Activated CD4-positive, alpha-beta memory T cell treated with anti-CD3 and anti-CD28 coated beads for 36 hours (primary cell): ENCODE data around the gene CCDC68. TPM values are rescaled to one million over a fixed set of nuclear protein-coding genes. Genes with fewer than 3 reads are reported as not detected.

Experiments
- CTCF ChIA-PET: fragments of 350-600 bp; sonication (Branson Sonifier 250); formaldehyde crosslinking; loops from one replicate; lab custom pipeline; 2021; ENCODE audit warnings: antibody characterized with exemption, inconsistent platforms; lab: Charles Lee
- POLR2A ChIA-PET: fragments of 350-600 bp; sonication (Branson Sonifier 250); formaldehyde crosslinking; loops from one replicate; lab custom pipeline; 2021; ENCODE audit warnings: antibody characterized with exemption; lab: Charles Lee
- DNase-seq: peaks from one replicate; pipeline ENCODE4 v3.0.0-alpha.2; 2020
- H3K27ac Mint-ChIP-seq: one replicate; pipeline ENCODE4 v1.8.0; 2021; ENCODE audit warnings: mixed read lengths
- H3K27me3 Mint-ChIP-seq: one replicate; pipeline ENCODE4 v1.8.0; 2021; ENCODE audit warnings: mixed read lengths
- H3K36me3 Mint-ChIP-seq: one replicate; pipeline ENCODE4 v1.8.0; 2021; ENCODE audit warnings: mixed read lengths
- H3K4me1 Mint-ChIP-seq: one replicate; pipeline ENCODE4 v1.8.0; 2021; ENCODE audit warnings: low read depth, mixed read lengths
- H3K4me3 Mint-ChIP-seq: one replicate; pipeline ENCODE4 v1.8.0; 2021; ENCODE audit warnings: mild to moderate bottlenecking, mixed read lengths
- H3K9me3 Mint-ChIP-seq: one replicate; pipeline ENCODE4 v1.8.0; 2021; ENCODE audit warnings: mixed read lengths
- intact Hi-C: fragments of 100-400 bp; cut with micrococcal nuclease; formaldehyde crosslinking; loops from one replicate; pipeline ENCODE4 v1.15.1; 2023
- total RNA-seq, 2 experiments: library from RNA; stranded (reverse); gene quantifications; one replicate each; pipeline ENCODE4 v1.2.3, GENCODE V29; 2021

Gene CCDC68
- total RNA-seq, 2 experiments from 2014 or later = not detected

- CTCF ChIA-PET = no interaction called here
- Mint-ChIP-seq H3K9me3 (no peaks in the 10 kb centered on the region), H3K27me3 (peaks cover 24% of the 10 kb centered on the region), H3K4me3 (no peak overlapping the region), H3K36me3 (no peaks in the 10 kb centered on the region), H3K4me1 (no peaks in the 10 kb centered on the region), H3K27ac (no peak overlapping the region)
- no peak for DNase-seq
- intact Hi-C loops = no loop called here
- POLR2A ChIA-PET = no interaction called here
Observed at GRCh38 chr18:54957996-54958395, 1.3 kb downstream of the CCDC68 start.

DNA sequence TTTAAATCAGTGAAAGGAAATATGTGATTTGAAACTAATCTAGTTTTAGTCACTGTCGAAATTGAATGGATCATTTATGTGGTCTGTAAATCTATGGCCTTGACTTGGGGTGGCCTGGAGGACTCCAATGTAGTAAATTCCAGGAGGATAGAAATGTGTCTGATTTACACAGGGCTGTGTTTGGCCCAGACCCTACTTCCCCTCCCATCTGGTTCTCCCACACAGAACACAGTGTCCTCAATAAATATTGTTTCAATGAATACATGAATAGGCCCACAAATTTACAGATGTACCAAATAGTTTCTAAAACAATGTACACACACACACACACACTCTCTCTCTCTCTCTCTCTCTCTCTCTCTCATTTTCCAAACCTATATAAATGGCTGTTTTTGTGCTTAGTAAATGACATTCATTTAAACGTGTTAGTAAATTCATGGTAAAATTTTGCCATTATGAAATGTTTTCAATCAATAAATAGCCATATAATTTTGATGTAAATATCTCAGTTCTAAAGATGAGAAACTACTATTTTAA lies 1.9 kb downstream of the CCDC68 start:
- intact Hi-C loops = no loop called here
- POLR2A ChIA-PET = no interaction called here
- no peak for DNase-seq
- no peak overlapping the region for H3K4me3 Mint-ChIP-seq
- no peaks in the 10 kb centered on the region for H3K9me3 Mint-ChIP-seq
- CTCF ChIA-PET = no interaction called here
- H3K27ac Mint-ChIP-seq = no peak overlapping the region
- H3K4me1 Mint-ChIP-seq = no peaks in the 10 kb centered on the region
- H3K36me3 Mint-ChIP-seq = no peaks in the 10 kb centered on the region
- peaks cover 24% of the 10 kb centered on the region for H3K27me3 Mint-ChIP-seq

DNA sequence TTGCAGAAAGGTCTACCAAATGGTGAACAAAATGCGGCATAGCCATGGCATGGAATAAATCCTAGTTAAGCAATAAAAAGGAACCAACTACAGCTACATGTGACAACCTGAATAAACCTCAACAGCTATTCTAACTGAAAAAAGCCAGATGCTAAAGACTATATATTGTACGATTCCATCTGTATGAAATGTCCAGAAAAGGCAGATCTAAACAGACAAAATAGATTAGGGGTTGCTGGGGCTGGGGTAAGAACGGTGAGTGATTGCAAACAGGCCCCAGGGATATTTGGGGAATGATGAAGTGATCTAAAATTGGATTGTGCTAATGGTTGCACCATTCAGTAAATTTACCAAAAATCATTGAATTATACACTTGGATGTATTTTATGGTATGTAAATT lies 2.8 kb downstream of the CCDC68 start:
- Mint-ChIP-seq H3K4me1 (no peaks in the 10 kb centered on the region), H3K9me3 (no peaks in the 10 kb centered on the region), H3K27me3 (peaks cover 20% of the 10 kb centered on the region), H3K27ac (no peak overlapping the region), H3K36me3 (no peaks in the 10 kb centered on the region), H3K4me3 (no peak overlapping the region)
- DNase-seq = no peak
- intact Hi-C loops = no loop called here
- ChIA-PET CTCF (no interaction called here), POLR2A (no interaction called here)

GRCh38 chr18:54952026-54952425 lies 7.2 kb downstream of the CCDC68 start:
- CTCF ChIA-PET = interaction anchor here (1.0 to 1.7 kb wide), 3 partner anchors 32 to 277 kb away, joined by 3 to 6 read pairs (median 4); no protein-coding TSS in a partner anchor
- intact Hi-C loops = no loop called here

GRCh38 chr18:54950221-54950620 lies 9.0 kb downstream of the CCDC68 start:
- Mint-ChIP-seq H3K4me1 (peaks cover 17% of the 10 kb centered on the region), H3K27ac (no peak overlapping the region), H3K4me3 (no peak overlapping the region), H3K36me3 (no peaks in the 10 kb centered on the region), H3K27me3 (no peaks in the 10 kb centered on the region), H3K9me3 (no peaks in the 10 kb centered on the region)
- intact Hi-C loops = loop anchor here (1.0 kb wide), 1 partner anchor 271 kb away; no protein-coding TSS in a partner anchor
- ChIA-PET POLR2A (no interaction called here), CTCF (interaction anchor here (0.8 to 2.2 kb wide), 4 partner anchors 271 to 393 kb away, joined by 3 to 7 read pairs (median 3); no protein-coding TSS in a partner anchor)
- peak; percentile 20 for DNase-seq

More at GRCh38 chr18:54952026-54952425, 7.2 kb downstream of the CCDC68 start:
- no peaks in the 10 kb centered on the region for H3K9me3 Mint-ChIP-seq
- peaks cover 2% of the 10 kb centered on the region for H3K4me1 Mint-ChIP-seq
- no peaks in the 10 kb centered on the region for H3K36me3 Mint-ChIP-seq
- H3K27me3 Mint-ChIP-seq = peaks cover under 1% of the 10 kb centered on the region
- H3K27ac Mint-ChIP-seq = no peak overlapping the region
- no peak overlapping the region for H3K4me3 Mint-ChIP-seq
- POLR2A ChIA-PET = no interaction called here
- no peak for DNase-seq

DNA sequence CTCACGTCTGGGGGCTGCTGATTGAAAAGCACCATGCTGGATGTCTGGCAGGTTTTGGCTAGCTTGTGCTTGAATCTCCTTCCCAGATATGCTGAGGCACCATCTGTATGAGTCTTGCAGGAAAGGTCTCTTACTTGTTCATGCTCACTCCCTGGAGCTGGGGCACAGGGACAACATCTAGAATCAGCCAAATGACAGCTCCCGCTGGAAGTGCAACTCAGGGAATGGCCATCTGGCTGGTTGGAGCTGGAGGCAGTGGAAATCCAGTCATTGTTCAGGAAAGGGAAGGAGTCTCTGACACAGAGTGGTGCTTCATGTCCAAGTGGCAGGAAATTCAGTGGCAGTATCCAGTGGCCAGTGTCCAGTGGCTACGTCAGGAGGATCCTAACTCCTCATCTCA lies 9.7 kb downstream of the CCDC68 start:
- no peak overlapping the region for H3K27ac Mint-ChIP-seq
- no peaks in the 10 kb centered on the region for H3K27me3 Mint-ChIP-seq
- ChIA-PET POLR2A (no interaction called here), CTCF (interaction anchor here (0.8 to 2.2 kb wide), 3 partner anchors 270 to 390 kb away, joined by 3 to 7 read pairs (median 3); no protein-coding TSS in a partner anchor)
- no peaks in the 10 kb centered on the region for H3K36me3 Mint-ChIP-seq
- intact Hi-C loops = loop anchor here (10.0 kb wide), 1 partner anchor 725 kb away; the partner anchor contains the start of gene MBD2
- no peaks in the 10 kb centered on the region for H3K9me3 Mint-ChIP-seq
- DNase-seq = no peak
- H3K4me1 Mint-ChIP-seq = peaks cover 17% of the 10 kb centered on the region
- no peak overlapping the region for H3K4me3 Mint-ChIP-seq

GRCh38 chr18:54948350-54948837 lies 10.9 kb downstream of the CCDC68 start:
- ChIA-PET POLR2A (no interaction called here), CTCF (no interaction called here)
- no peak overlapping the region for H3K4me3 Mint-ChIP-seq
- peaks cover 17% of the 10 kb centered on the region for H3K4me1 Mint-ChIP-seq
- no peak overlapping the region for H3K27ac Mint-ChIP-seq
- H3K27me3 Mint-ChIP-seq = no peaks in the 10 kb centered on the region
- no peak for DNase-seq
- H3K36me3 Mint-ChIP-seq = no peaks in the 10 kb centered on the region
- intact Hi-C loops = loop anchor here (10.0 kb wide), 1 partner anchor 724 kb away; the partner anchor contains the start of gene MBD2
- H3K9me3 Mint-ChIP-seq = no peaks in the 10 kb centered on the region

DNA sequence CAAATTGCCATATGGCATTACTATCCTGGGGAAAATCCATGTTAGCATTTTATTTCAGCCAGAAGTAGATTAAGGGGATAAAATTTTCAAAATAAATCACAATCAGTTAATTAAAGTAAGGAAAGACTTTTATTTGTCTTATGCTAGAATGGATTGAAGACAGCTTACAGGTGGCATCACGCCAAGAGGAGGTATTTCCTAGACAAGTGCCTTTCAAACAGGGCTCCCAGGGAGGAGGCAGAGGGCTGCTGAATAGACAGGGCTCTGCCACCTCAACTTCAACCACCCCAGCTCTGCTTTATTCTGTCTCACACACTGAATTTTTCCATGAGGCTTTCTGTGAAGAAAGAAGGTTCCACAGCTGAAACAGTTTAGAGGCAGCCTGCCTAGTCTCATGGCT lies 12.2 kb downstream of the CCDC68 start:
- Mint-ChIP-seq H3K4me1 (peaks cover 17% of the 10 kb centered on the region), H3K36me3 (no peaks in the 10 kb centered on the region), H3K4me3 (no peak overlapping the region), H3K9me3 (no peaks in the 10 kb centered on the region), H3K27me3 (no peaks in the 10 kb centered on the region), H3K27ac (no peak overlapping the region)
- ChIA-PET CTCF (no interaction called here), POLR2A (no interaction called here)
- intact Hi-C loops = loop anchor here (2.0 to 10.0 kb wide), 2 partner anchors 234 to 722 kb away; partner anchors contain the start of gene MBD2
- DNase-seq = no peak

GRCh38 chr18:54946149-54946581 lies 13.1 kb downstream of the CCDC68 start:
- POLR2A ChIA-PET = no interaction called here
- peak; percentile 17 for DNase-seq
- H3K27me3 Mint-ChIP-seq = no peaks in the 10 kb centered on the region
- intact Hi-C loops = loop anchor here (1.0 to 10.0 kb wide), 3 partner anchors 118 to 721 kb away; partner anchors contain the start of genes MBD2 and RAB27B
- peak overlapping the region; percentile 71 for H3K27ac Mint-ChIP-seq
- H3K36me3 Mint-ChIP-seq = no peaks in the 10 kb centered on the region
- CTCF ChIA-PET = interaction anchor here (0.7 kb wide), 1 partner anchor 54 kb away, joined by 3 read pairs; no protein-coding TSS in a partner anchor
- no peaks in the 10 kb centered on the region for H3K9me3 Mint-ChIP-seq
- H3K4me1 Mint-ChIP-seq = peaks cover 17% of the 10 kb centered on the region
- H3K4me3 Mint-ChIP-seq = peak overlapping the region; percentile 83

DNA sequence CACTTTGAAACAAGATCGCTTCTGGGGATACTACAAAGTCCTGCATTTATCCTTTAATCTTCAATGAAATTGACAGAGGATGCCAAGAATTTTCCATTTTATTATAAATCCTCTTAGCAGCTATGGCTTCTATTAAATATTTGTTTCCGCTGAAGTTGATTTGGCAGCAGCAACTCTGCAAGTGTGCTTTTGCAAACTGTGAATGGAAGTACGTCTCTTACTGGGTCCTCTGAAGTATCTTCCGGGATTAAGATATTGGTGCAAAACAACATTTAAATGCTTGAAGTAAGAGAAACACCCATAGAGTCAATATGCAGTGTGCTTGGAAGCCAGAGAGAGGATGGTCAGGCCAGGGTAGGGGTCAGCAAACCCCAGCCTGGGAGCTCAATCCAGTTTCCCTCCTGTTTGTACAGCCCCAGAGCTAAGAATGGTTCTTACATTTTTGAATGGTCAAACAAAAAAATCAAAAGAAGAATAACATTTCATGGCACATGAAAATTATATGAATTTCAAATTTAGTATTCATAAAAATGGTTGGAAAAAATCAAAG lies 13.6 kb downstream of the CCDC68 start:
- Mint-ChIP-seq H3K27ac (no peak overlapping the region), H3K36me3 (no peaks in the 10 kb centered on the region), H3K27me3 (no peaks in the 10 kb centered on the region), H3K4me3 (peak overlapping the region; percentile 83), H3K9me3 (no peaks in the 10 kb centered on the region), H3K4me1 (peaks cover 17% of the 10 kb centered on the region)
- DNase-seq = no peak
- CTCF ChIA-PET = interaction anchor here (0.7 kb wide), 1 partner anchor 54 kb away, joined by 3 read pairs; no protein-coding TSS in a partner anchor
- POLR2A ChIA-PET = no interaction called here
- intact Hi-C loops = loop anchor here (1.0 to 10.0 kb wide), 3 partner anchors 117 to 721 kb away; partner anchors contain the start of genes MBD2 and RAB27B

GRCh38 chr18:54942569-54942968 lies 16.7 kb downstream of the CCDC68 start:
- intact Hi-C loops = loop anchor here (10.0 kb wide), 1 partner anchor 718 kb away; the partner anchor contains the start of gene MBD2
- no peak overlapping the region for H3K4me3 Mint-ChIP-seq
- no peaks in the 10 kb centered on the region for H3K27me3 Mint-ChIP-seq
- peaks cover 14% of the 10 kb centered on the region for H3K4me1 Mint-ChIP-seq
- no peak overlapping the region for H3K27ac Mint-ChIP-seq
- ChIA-PET POLR2A (no interaction called here), CTCF (no interaction called here)
- no peaks in the 10 kb centered on the region for H3K9me3 Mint-ChIP-seq
- DNase-seq = no peak
- no peaks in the 10 kb centered on the region for H3K36me3 Mint-ChIP-seq

DNA sequence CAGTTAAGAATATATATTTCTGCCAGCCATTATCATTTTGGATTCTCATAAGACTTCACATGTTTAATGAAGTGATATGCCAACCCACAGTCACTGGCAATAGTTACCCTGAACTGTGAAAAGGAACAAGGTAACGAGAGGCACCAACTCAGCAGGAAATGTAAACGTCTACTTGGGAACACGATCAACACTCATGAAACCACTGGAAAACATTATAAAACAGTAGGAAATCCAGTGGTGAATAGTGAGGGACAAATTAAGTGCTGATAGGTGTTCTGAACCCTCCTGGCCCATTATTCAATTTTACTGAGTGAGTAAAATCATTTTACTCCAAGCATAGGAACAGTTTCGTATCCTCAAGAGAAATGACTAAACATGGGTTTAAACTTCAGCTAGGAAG lies 17.1 kb downstream of the CCDC68 start:
- no peak overlapping the region for H3K27ac Mint-ChIP-seq
- POLR2A ChIA-PET = no interaction called here

More for the DNA sequence above, 17.1 kb downstream of the CCDC68 start:
- Mint-ChIP-seq H3K9me3 (no peaks in the 10 kb centered on the region), H3K27me3 (no peaks in the 10 kb centered on the region), H3K36me3 (no peaks in the 10 kb centered on the region), H3K4me3 (no peak overlapping the region), H3K4me1 (peaks cover 14% of the 10 kb centered on the region)
- CTCF ChIA-PET = no interaction called here
- DNase-seq = no peak
- intact Hi-C loops = loop anchor here (10.0 kb wide), 1 partner anchor 717 kb away; the partner anchor contains the start of gene MBD2
